Measurements from ENCODE around the gene DYNC2LI1.
A peak's percentile ranks its signal among the peaks of the same experiment; 100 is the strongest.

The DYNC2LI1 gene

GRCh38 chr2:43796206-43796605, 22.4 kb downstream of the DYNC2LI1 start:
- no peak overlapping the region for H3K4me2 ChIP-seq (ENCODE audit: low read length)
- H3K36me3 ChIP-seq (ENCODE audit: control insufficient read depth, insufficient read depth, low read length): no peaks in the 10 kb centered on the region
- no peak overlapping the region for H2BK5ac ChIP-seq (ENCODE audit: low read length)
- H4K5ac ChIP-seq (ENCODE audit: low read length): no peak overlapping the region
- H3K56ac ChIP-seq (ENCODE audit: low read length): no peak overlapping the region
- no peak overlapping the region for H4K8ac ChIP-seq (ENCODE audit: low read depth, low read length)
- H3K4me1 ChIP-seq (ENCODE audit: control insufficient read depth, low read depth, low read length): no peaks in the 10 kb centered on the region
- no peak overlapping the region for H3K23ac ChIP-seq (ENCODE audit: low read length)
- DNase-seq: no peak
- H3K4me3 ChIP-seq (ENCODE audit: low read length): no peak overlapping the region
- H3K18ac ChIP-seq (ENCODE audit: low read length): no peak overlapping the region
- H3K27ac ChIP-seq (ENCODE audit: low read depth, low read length): no peak overlapping the region
- no peak overlapping the region for H2BK15ac ChIP-seq (replicated peaks; ENCODE audit: low read depth)
- no peaks in the 10 kb centered on the region for H3K79me1 ChIP-seq (ENCODE audit: low read length)
- no CpG with 5 or more reads among the region's 1 CpG for WGBS (ENCODE audit: extremely low coverage, insufficient coverage, low lambda C conversion rate)
- no peak overlapping the region for H2AK5ac ChIP-seq (ENCODE audit: low read length)
- H3K79me2 ChIP-seq (ENCODE audit: control insufficient read depth, insufficient read depth, low read length): no peaks in the 10 kb centered on the region
- H3K4ac ChIP-seq (ENCODE audit: low read depth, low read length): no peak overlapping the region
- no peak overlapping the region for H3K9ac ChIP-seq (ENCODE audit: low read length)
- H2BK120ac ChIP-seq (ENCODE audit: low read depth, low read length): no peak overlapping the region
- no peaks in the 10 kb centered on the region for H3K27me3 ChIP-seq (ENCODE audit: insufficient read depth, low read length, poor library complexity)

GRCh38 chr2:43798300-43798699, 24.5 kb downstream of the DYNC2LI1 start:
- WGBS (ENCODE audit: extremely low coverage, insufficient coverage, low lambda C conversion rate): no CpG with 5 or more reads among the region's 4 CpGs
- H2AK5ac ChIP-seq (ENCODE audit: low read length): no peak overlapping the region
- no peaks in the 10 kb centered on the region for H3K4me1 ChIP-seq (ENCODE audit: control insufficient read depth, low read depth, low read length)
- no peaks in the 10 kb centered on the region for H3K79me2 ChIP-seq (ENCODE audit: control insufficient read depth, insufficient read depth, low read length)
- no peak overlapping the region for H3K56ac ChIP-seq (ENCODE audit: low read length)
- no peaks in the 10 kb centered on the region for H3K36me3 ChIP-seq (ENCODE audit: control insufficient read depth, insufficient read depth, low read length)
- H3K27me3 ChIP-seq (ENCODE audit: insufficient read depth, low read length, poor library complexity): no peaks in the 10 kb centered on the region
- H3K9ac ChIP-seq (ENCODE audit: low read length): no peak overlapping the region
- no peaks in the 10 kb centered on the region for H3K79me1 ChIP-seq (ENCODE audit: low read length)
- no peak overlapping the region for H2BK15ac ChIP-seq (replicated peaks; ENCODE audit: low read depth)
- H3K4me3 ChIP-seq (ENCODE audit: low read length): no peak overlapping the region
- no peak overlapping the region for H3K27ac ChIP-seq (ENCODE audit: low read depth, low read length)
- H3K18ac ChIP-seq (ENCODE audit: low read length): no peak overlapping the region
- no peak overlapping the region for H3K23ac ChIP-seq (ENCODE audit: low read length)
- no peak overlapping the region for H4K5ac ChIP-seq (ENCODE audit: low read length)
- no peak overlapping the region for H3K4me2 ChIP-seq (ENCODE audit: low read length)
- H3K4ac ChIP-seq (ENCODE audit: low read depth, low read length): no peak overlapping the region
- H2BK120ac ChIP-seq (ENCODE audit: low read depth, low read length): no peak overlapping the region
- DNase-seq: peak; percentile 12
- no peak overlapping the region for H4K8ac ChIP-seq (ENCODE audit: low read depth, low read length)
- H2BK5ac ChIP-seq (ENCODE audit: low read length): no peak overlapping the region

GRCh38 chr2:43800894-43801293, 27.1 kb downstream of the DYNC2LI1 start:
- no peak overlapping the region for H3K18ac ChIP-seq (ENCODE audit: low read length)
- no peak overlapping the region for H3K4me2 ChIP-seq (ENCODE audit: low read length)
- no peaks in the 10 kb centered on the region for H3K27me3 ChIP-seq (ENCODE audit: insufficient read depth, low read length, poor library complexity)
- H3K23ac ChIP-seq (ENCODE audit: low read length): no peak overlapping the region
- no peak for DNase-seq
- H3K9ac ChIP-seq (ENCODE audit: low read length): no peak overlapping the region
- H2AK5ac ChIP-seq (ENCODE audit: low read length): no peak overlapping the region
- no peak overlapping the region for H4K8ac ChIP-seq (ENCODE audit: low read depth, low read length)
- no peak overlapping the region for H2BK120ac ChIP-seq (ENCODE audit: low read depth, low read length)
- no peak overlapping the region for H2BK15ac ChIP-seq (replicated peaks; ENCODE audit: low read depth)
- no peaks in the 10 kb centered on the region for H3K79me1 ChIP-seq (ENCODE audit: low read length)
- no peak overlapping the region for H3K4ac ChIP-seq (ENCODE audit: low read depth, low read length)
- H3K27ac ChIP-seq (ENCODE audit: low read depth, low read length): no peak overlapping the region
- H4K5ac ChIP-seq (ENCODE audit: low read length): no peak overlapping the region
- H3K4me1 ChIP-seq (ENCODE audit: control insufficient read depth, low read depth, low read length): no peaks in the 10 kb centered on the region
- no peaks in the 10 kb centered on the region for H3K79me2 ChIP-seq (ENCODE audit: control insufficient read depth, insufficient read depth, low read length)
- H2BK5ac ChIP-seq (ENCODE audit: low read length): no peak overlapping the region
- no peak overlapping the region for H3K56ac ChIP-seq (ENCODE audit: low read length)
- no peaks in the 10 kb centered on the region for H3K36me3 ChIP-seq (ENCODE audit: control insufficient read depth, insufficient read depth, low read length)
- H3K4me3 ChIP-seq (ENCODE audit: low read length): no peak overlapping the region

GRCh38 chr2:43802135-43802534, 28.3 kb downstream of the DYNC2LI1 start:
- Histone ChIP-seq H3K9ac (ENCODE audit: low read length) (no peak overlapping the region), H3K36me3 (ENCODE audit: control insufficient read depth, insufficient read depth, low read length) (no peaks in the 10 kb centered on the region), H3K18ac (ENCODE audit: low read length) (no peak overlapping the region), H2BK15ac (replicated peaks; ENCODE audit: low read depth) (no peak overlapping the region), H3K4me3 (ENCODE audit: low read length) (no peak overlapping the region), H2BK120ac (ENCODE audit: low read depth, low read length) (no peak overlapping the region), H3K4me1 (ENCODE audit: control insufficient read depth, low read depth, low read length) (no peaks in the 10 kb centered on the region), H2AK5ac (ENCODE audit: low read length) (no peak overlapping the region), H4K5ac (ENCODE audit: low read length) (no peak overlapping the region), H3K27ac (ENCODE audit: low read depth, low read length) (no peak overlapping the region), H4K8ac (ENCODE audit: low read depth, low read length) (no peak overlapping the region), H3K79me2 (ENCODE audit: control insufficient read depth, insufficient read depth, low read length) (no peaks in the 10 kb centered on the region), H3K56ac (ENCODE audit: low read length) (no peak overlapping the region), H3K4me2 (ENCODE audit: low read length) (no peak overlapping the region), H3K4ac (ENCODE audit: low read depth, low read length) (no peak overlapping the region), H3K27me3 (ENCODE audit: insufficient read depth, low read length, poor library complexity) (no peaks in the 10 kb centered on the region), H3K79me1 (ENCODE audit: low read length) (no peaks in the 10 kb centered on the region), H2BK5ac (ENCODE audit: low read length) (no peak overlapping the region), H3K23ac (ENCODE audit: low read length) (no peak overlapping the region)
- WGBS (ENCODE audit: extremely low coverage, insufficient coverage, low lambda C conversion rate): no CpG with 5 or more reads among the region's 2 CpGs
- no peak for DNase-seq

GRCh38 chr2:43803113-43803512, 29.3 kb downstream of the DYNC2LI1 start:
- no peaks in the 10 kb centered on the region for H3K27me3 ChIP-seq (ENCODE audit: insufficient read depth, low read length, poor library complexity)
- H3K79me1 ChIP-seq (ENCODE audit: low read length): no peaks in the 10 kb centered on the region
- no peaks in the 10 kb centered on the region for H3K4me1 ChIP-seq (ENCODE audit: control insufficient read depth, low read depth, low read length)
- H2BK120ac ChIP-seq (ENCODE audit: low read depth, low read length): no peak overlapping the region
- no peak overlapping the region for H3K18ac ChIP-seq (ENCODE audit: low read length)
- no peaks in the 10 kb centered on the region for H3K79me2 ChIP-seq (ENCODE audit: control insufficient read depth, insufficient read depth, low read length)
- no peak overlapping the region for H2AK5ac ChIP-seq (ENCODE audit: low read length)
- H3K9ac ChIP-seq (ENCODE audit: low read length): no peak overlapping the region
- H2BK15ac ChIP-seq (replicated peaks; ENCODE audit: low read depth): no peak overlapping the region
- H3K23ac ChIP-seq (ENCODE audit: low read length): no peak overlapping the region
- H2BK5ac ChIP-seq (ENCODE audit: low read length): no peak overlapping the region
- no peak overlapping the region for H3K27ac ChIP-seq (ENCODE audit: low read depth, low read length)
- H3K4ac ChIP-seq (ENCODE audit: low read depth, low read length): no peak overlapping the region
- H4K8ac ChIP-seq (ENCODE audit: low read depth, low read length): no peak overlapping the region
- H3K4me3 ChIP-seq (ENCODE audit: low read length): no peak overlapping the region
- H3K36me3 ChIP-seq (ENCODE audit: control insufficient read depth, insufficient read depth, low read length): no peaks in the 10 kb centered on the region
- H4K5ac ChIP-seq (ENCODE audit: low read length): no peak overlapping the region
- no peak for DNase-seq
- H3K56ac ChIP-seq (ENCODE audit: low read length): no peak overlapping the region
- H3K4me2 ChIP-seq (ENCODE audit: low read length): no peak overlapping the region
- no CpG with 5 or more reads among the region's 1 CpG for WGBS (ENCODE audit: extremely low coverage, insufficient coverage, low lambda C conversion rate)

- H2BK5ac ChIP-seq (ENCODE audit: low read length): no peak overlapping the region
- no peak overlapping the region for H3K18ac ChIP-seq (ENCODE audit: low read length)
- no peak overlapping the region for H2BK15ac ChIP-seq (replicated peaks; ENCODE audit: low read depth)
- no peak overlapping the region for H2AK5ac ChIP-seq (ENCODE audit: low read length)
- no peak overlapping the region for H4K8ac ChIP-seq (ENCODE audit: low read depth, low read length)
- no peak overlapping the region for H3K9ac ChIP-seq (ENCODE audit: low read length)
- no peak for DNase-seq
- H4K5ac ChIP-seq (ENCODE audit: low read length): no peak overlapping the region
- H3K4me2 ChIP-seq (ENCODE audit: low read length): no peak overlapping the region
- no peaks in the 10 kb centered on the region for H3K27me3 ChIP-seq (ENCODE audit: insufficient read depth, low read length, poor library complexity)
- H2BK120ac ChIP-seq (ENCODE audit: low read depth, low read length): no peak overlapping the region
- no peak overlapping the region for H3K27ac ChIP-seq (ENCODE audit: low read depth, low read length)
- H3K4me3 ChIP-seq (ENCODE audit: low read length): no peak overlapping the region
- H3K36me3 ChIP-seq (ENCODE audit: control insufficient read depth, insufficient read depth, low read length): no peaks in the 10 kb centered on the region
- no peaks in the 10 kb centered on the region for H3K4me1 ChIP-seq (ENCODE audit: control insufficient read depth, low read depth, low read length)
- no peak overlapping the region for H3K23ac ChIP-seq (ENCODE audit: low read length)
- H3K79me2 ChIP-seq (ENCODE audit: control insufficient read depth, insufficient read depth, low read length): no peaks in the 10 kb centered on the region
- no peak overlapping the region for H3K56ac ChIP-seq (ENCODE audit: low read length)
- no peak overlapping the region for H3K4ac ChIP-seq (ENCODE audit: low read depth, low read length)
- H3K79me1 ChIP-seq (ENCODE audit: low read length): no peaks in the 10 kb centered on the region
- WGBS (ENCODE audit: extremely low coverage, insufficient coverage, low lambda C conversion rate): no CpG with 5 or more reads among the region's 2 CpGs
Observed at GRCh38 chr2:43806719-43807031, 32.8 kb downstream of the DYNC2LI1 start.
